Activated naive CD8-positive, alpha-beta T cell (primary cell): Measurements from ENCODE around the gene B4GALT2.

Experiments used
- H3K27ac Mint-ChIP-seq: one replicate; pipeline ENCODE4 v1.8.0; 2021; ENCODE audit warnings: mixed read lengths
- H3K27me3 Mint-ChIP-seq: one replicate; pipeline ENCODE4 v1.8.0; 2021; ENCODE audit warnings: mixed read lengths
- H3K36me3 Mint-ChIP-seq: one replicate; pipeline ENCODE4 v1.8.0; 2021; ENCODE audit warnings: mixed read lengths
- H3K4me1 Mint-ChIP-seq: one replicate; pipeline ENCODE4 v1.8.0; 2021; ENCODE audit warnings: low read depth, mixed read lengths
- H3K4me3 Mint-ChIP-seq: one replicate; pipeline ENCODE4 v1.8.0; 2021; ENCODE audit warnings: mild to moderate bottlenecking, mixed read lengths
- H3K9me3 Mint-ChIP-seq: one replicate; pipeline ENCODE4 v1.8.0; 2021; ENCODE audit warnings: low read depth, mixed read lengths

The B4GALT2 gene

GRCh38 chr1:44040418-44040817 lies 61.4 kb downstream of the B4GALT2 start:
- no peaks in the 10 kb centered on the region for H3K36me3 Mint-ChIP-seq

More at GRCh38 chr1:44040418-44040817, 61.4 kb downstream of the B4GALT2 start:
- H3K27me3 Mint-ChIP-seq, result peaks cover 3% of the 10 kb centered on the region
- H3K4me1 Mint-ChIP-seq, result no peaks in the 10 kb centered on the region
- H3K4me3 Mint-ChIP-seq, result no peak overlapping the region
- H3K9me3 Mint-ChIP-seq, result no peaks in the 10 kb centered on the region
- no peak overlapping the region for H3K27ac Mint-ChIP-seq
